Left kidney (tissue), 2 donors: ENCODE measurements around the gene KRTAP5-3. TPM values are rescaled to one million over a fixed set of nuclear protein-coding genes. Genes with fewer than 3 reads are reported as not detected.

Experiments used
- DNase-seq: peaks from one replicate; pipeline ENCODE4 v3.0.0-alpha.2; 2013
- polyA plus RNA-seq: library from polyadenylated mRNA; unstranded; fragments of 120-200 nt; gene quantifications from one replicate; pipeline ENCODE4 v1.2.1, GENCODE V29; 2013; ENCODE audit not compliant: insufficient read length

The KRTAP5-3 gene
- polyA plus RNA-seq, 1 donor = not detected

- DNase-seq = peak; percentile 79
Observed at GRCh38 chr11:1564535-1565172, 43.6 kb downstream of the KRTAP5-3 start.

GRCh38 chr11:1563697-1564534 lies 44.3 kb downstream of the KRTAP5-3 start:
- no peak for DNase-seq

- no peak for DNase-seq
Observed at GRCh38 chr11:1563149-1563638, 45.1 kb downstream of the KRTAP5-3 start.

- DNase-seq = no peak
Observed at GRCh38 chr11:1562469-1563148, 45.7 kb downstream of the KRTAP5-3 start.

GRCh38 chr11:1561955-1562354 lies 46.3 kb downstream of the KRTAP5-3 start:
- no peak for DNase-seq

- DNase-seq = no peak
Observed at GRCh38 chr11:1561266-1561665, 47.0 kb downstream of the KRTAP5-3 start.

GRCh38 chr11:1560649-1561251 lies 47.5 kb downstream of the KRTAP5-3 start:
- DNase-seq = no peak

GRCh38 chr11:1560002-1560648 lies 48.1 kb downstream of the KRTAP5-3 start:
- DNase-seq = no peak

GRCh38 chr11:1559111-1559951 lies 48.9 kb downstream of the KRTAP5-3 start:
- no peak for DNase-seq

GRCh38 chr11:1558775-1559110 lies 49.5 kb downstream of the KRTAP5-3 start:
- DNase-seq = no peak

- DNase-seq = no peak
Observed at GRCh38 chr11:1557904-1558774, 50.1 kb downstream of the KRTAP5-3 start.

Other genes starting within 250 kb of the KRTAP5-3 start
- gene BRSK2, start 218.5 kb downstream of the KRTAP5-3 start, polyA plus RNA-seq = 0.90 TPM
- 29.4 TPM for gene MOB2, start 121.7 kb downstream of the KRTAP5-3 start, polyA plus RNA-seq
- 3.2 TPM for gene DUSP8, start 36.2 kb downstream of the KRTAP5-3 start, polyA plus RNA-seq
- gene KRTAP5-1, start 23.2 kb downstream of the KRTAP5-3 start, polyA plus RNA-seq = 0.35 TPM
- gene KRTAP5-2, start 10.2 kb downstream of the KRTAP5-3 start, polyA plus RNA-seq = not detected
- gene KRTAP5-4, start 13.7 kb upstream of the KRTAP5-3 start, polyA plus RNA-seq = not detected
- not detected for gene KRTAP5-5, start 21.3 kb upstream of the KRTAP5-3 start, polyA plus RNA-seq
- not detected for gene KRTAP5-6, start 88.7 kb upstream of the KRTAP5-3 start, polyA plus RNA-seq
- gene IFITM10, start 142.1 kb upstream of the KRTAP5-3 start, polyA plus RNA-seq = 0.22 TPM
- gene CTSD, start 155.5 kb upstream of the KRTAP5-3 start, polyA plus RNA-seq = 198 TPM
- 0.18 TPM for gene SYT8, start 226.5 kb upstream of the KRTAP5-3 start, polyA plus RNA-seq
- 0.32 TPM for gene TNNI2, start 230.5 kb upstream of the KRTAP5-3 start, polyA plus RNA-seq
- gene LSP1, start 244.6 kb upstream of the KRTAP5-3 start, polyA plus RNA-seq = 1.8 TPM